Measurements from ENCODE around the gene TK2. TPM values are rescaled to one million over a fixed set of nuclear protein-coding genes. Genes with fewer than 3 reads are reported as not detected.

The TK2 gene
- total RNA-seq, 1 experiment from 2014 or later = 19.6 TPM

GRCh38 chr16:66554495-66554894 lies 4.6 kb upstream of the TK2 start:
- Histone ChIP-seq H3K36me3 (peaks cover 5% of the 10 kb centered on the region), H3K4me3 (no peak overlapping the region), H3K27me3 (no peaks in the 10 kb centered on the region), H3K9me3 (no peaks in the 10 kb centered on the region)
- no peak for DNase-seq

- Histone ChIP-seq H3K36me3 (peaks cover 5% of the 10 kb centered on the region), H3K9me3 (no peaks in the 10 kb centered on the region), H3K27me3 (no peaks in the 10 kb centered on the region), H3K4me3 (no peak overlapping the region)
- DNase-seq = no peak
Measured at GRCh38 chr16:66554021-66554420, 4.1 kb upstream of the TK2 start.

- H3K9me3 ChIP-seq = no peaks in the 10 kb centered on the region
- no peak for DNase-seq
Measured at GRCh38 chr16:66553223-66553622, 3.3 kb upstream of the TK2 start.

GRCh38 chr16:66552286-66553177 lies 2.6 kb upstream of the TK2 start, which contains the start of gene CKLF:
TSS of gene CKLF (plus strand) at chr16:66552576. CDS start at chr16:66552716, 140 bp downstream.
- peak; percentile 78 for DNase-seq
- H3K4me3 ChIP-seq = peak within 1 kb of the TSS; percentile 67
- H3K36me3 ChIP-seq = no peaks in the 10 kb centered on the region; the same call in 1 of the 2 replicates
- no peaks in the 10 kb centered on the region for H3K27me3 ChIP-seq
- no peaks in the 10 kb centered on the region for H3K9me3 ChIP-seq

More at GRCh38 chr16:66553223-66553622, 3.3 kb upstream of the TK2 start:
- no peaks in the 10 kb centered on the region for H3K27me3 ChIP-seq
- H3K4me3 ChIP-seq = peak overlapping the region; percentile 67
- H3K36me3 ChIP-seq = peaks cover 1% of the 10 kb centered on the region

- peak overlapping the region; percentile 67 for H3K4me3 ChIP-seq
- no peak for DNase-seq
- no peaks in the 10 kb centered on the region for H3K27me3 ChIP-seq
- H3K9me3 ChIP-seq = no peaks in the 10 kb centered on the region
- no peaks in the 10 kb centered on the region; the same call in 1 of the 2 replicates for H3K36me3 ChIP-seq
Measured at GRCh38 chr16:66551788-66552285, 1.9 kb upstream of the TK2 start.

- no peak overlapping the region for H3K4me3 ChIP-seq
- DNase-seq = peak; percentile 57
- H3K36me3 ChIP-seq = no peaks in the 10 kb centered on the region; the same call in 1 of the 2 replicates
Measured at GRCh38 chr16:66551348-66551759, 1.4 kb upstream of the TK2 start.

GRCh38 chr16:66548868-66549267 lies 1.1 kb downstream of the TK2 start:
- Histone ChIP-seq H3K36me3 (no peaks in the 10 kb centered on the region), H3K9me3 (no peaks in the 10 kb centered on the region), H3K4me3 (peak overlapping the region; percentile 59), H3K27me3 (no peaks in the 10 kb centered on the region)
- no peak for DNase-seq

More at GRCh38 chr16:66551348-66551759, 1.4 kb upstream of the TK2 start:
- no peaks in the 10 kb centered on the region for H3K9me3 ChIP-seq
- no peaks in the 10 kb centered on the region for H3K27me3 ChIP-seq

- Histone ChIP-seq H3K27me3 (no peaks in the 10 kb centered on the region), H3K36me3 (no peaks in the 10 kb centered on the region), H3K9me3 (no peaks in the 10 kb centered on the region), H3K4me3 (no peak overlapping the region)
- DNase-seq = no peak
Measured at GRCh38 chr16:66548068-66548467, 1.9 kb downstream of the TK2 start.

GRCh38 chr16:66547101-66547989 lies 2.6 kb downstream of the TK2 start:
- no peaks in the 10 kb centered on the region for H3K36me3 ChIP-seq
- no peak overlapping the region for H3K4me3 ChIP-seq
- no peaks in the 10 kb centered on the region for H3K27me3 ChIP-seq
- H3K9me3 ChIP-seq = no peaks in the 10 kb centered on the region
- no peak for DNase-seq

GRCh38 chr16:66544016-66544757 lies 5.7 kb downstream of the TK2 start:
- Histone ChIP-seq H3K36me3 (no peaks in the 10 kb centered on the region), H3K27me3 (no peaks in the 10 kb centered on the region), H3K9me3 (no peaks in the 10 kb centered on the region), H3K4me3 (no peak overlapping the region)
- no peak for DNase-seq

- Histone ChIP-seq H3K36me3 (no peaks in the 10 kb centered on the region), H3K27me3 (no peaks in the 10 kb centered on the region), H3K9me3 (no peaks in the 10 kb centered on the region), H3K4me3 (no peak overlapping the region)
- DNase-seq = no peak
Measured at GRCh38 chr16:66543541-66543940, 6.4 kb downstream of the TK2 start.

- no peak for DNase-seq
- Histone ChIP-seq H3K36me3 (no peaks in the 10 kb centered on the region), H3K4me3 (no peak overlapping the region), H3K27me3 (no peaks in the 10 kb centered on the region), H3K9me3 (no peaks in the 10 kb centered on the region)
Measured at GRCh38 chr16:66542396-66542795, 7.5 kb downstream of the TK2 start.

- Histone ChIP-seq H3K27me3 (no peaks in the 10 kb centered on the region), H3K9me3 (no peaks in the 10 kb centered on the region), H3K4me3 (no peak overlapping the region), H3K36me3 (no peaks in the 10 kb centered on the region)
- no peak for DNase-seq
Measured at GRCh38 chr16:66541388-66542355, 8.2 kb downstream of the TK2 start.

- Histone ChIP-seq H3K4me3 (no peak overlapping the region), H3K36me3 (no peaks in the 10 kb centered on the region), H3K9me3 (no peaks in the 10 kb centered on the region), H3K27me3 (no peaks in the 10 kb centered on the region)
- DNase-seq = no peak
Measured at GRCh38 chr16:66539623-66540469, 10.1 kb downstream of the TK2 start.

GRCh38 chr16:66538910-66539309 lies 11.0 kb downstream of the TK2 start:
- Histone ChIP-seq H3K36me3 (no peaks in the 10 kb centered on the region), H3K27me3 (no peaks in the 10 kb centered on the region), H3K9me3 (no peaks in the 10 kb centered on the region), H3K4me3 (no peak overlapping the region)
- DNase-seq = no peak
